ENCODE data around the gene SHB.

SHB gene

GRCh38 chr9:38068701-38069628, at the start of gene SHB:
Gene SHB, minus strand, starts transcription at chr9:38069227. Its CDS starts 582 bp downstream, at chr9:38068645.
- DNase-seq (ENCODE audit: low spot score): peak; percentile 79

- DNase-seq (ENCODE audit: low spot score): no peak
Observed at GRCh38 chr9:38117651-38118050, 48.6 kb upstream of the SHB start.

- DNase-seq (ENCODE audit: low spot score): no peak
Observed at GRCh38 chr9:38114905-38115304, 45.9 kb upstream of the SHB start.

- DNase-seq (ENCODE audit: low spot score): no peak
Observed at GRCh38 chr9:38112456-38112855, 43.4 kb upstream of the SHB start.

- DNase-seq (ENCODE audit: low spot score): no peak
Observed at GRCh38 chr9:38112049-38112448, 43.0 kb upstream of the SHB start.

- no peak for DNase-seq (ENCODE audit: low spot score)
Observed at GRCh38 chr9:38110476-38110875, 41.4 kb upstream of the SHB start.

- no peak for DNase-seq (ENCODE audit: low spot score)
Observed at GRCh38 chr9:38109601-38110000, 40.6 kb upstream of the SHB start.

- no peak for DNase-seq (ENCODE audit: low spot score)
Observed at GRCh38 chr9:38108326-38108725, 39.3 kb upstream of the SHB start.

- no peak for DNase-seq (ENCODE audit: low spot score)
Observed at GRCh38 chr9:38107811-38108304, 38.8 kb upstream of the SHB start.

- no peak for DNase-seq (ENCODE audit: low spot score)
Observed at GRCh38 chr9:38107405-38107804, 38.4 kb upstream of the SHB start.

GRCh38 chr9:38106488-38106887, 37.5 kb upstream of the SHB start:
- no peak for DNase-seq (ENCODE audit: low spot score)

GRCh38 chr9:38103340-38103739, 34.3 kb upstream of the SHB start:
- DNase-seq (ENCODE audit: low spot score): no peak

GRCh38 chr9:38101423-38101822, 32.4 kb upstream of the SHB start:
- no peak for DNase-seq (ENCODE audit: low spot score)

- DNase-seq (ENCODE audit: low spot score): no peak
Observed at GRCh38 chr9:38096238-38096805, 27.3 kb upstream of the SHB start.

GRCh38 chr9:38094165-38094564, 25.1 kb upstream of the SHB start:
- no peak for DNase-seq (ENCODE audit: low spot score)

GRCh38 chr9:38092656-38093055, 23.6 kb upstream of the SHB start:
- no peak for DNase-seq (ENCODE audit: low spot score)

GRCh38 chr9:38092200-38092524, 23.1 kb upstream of the SHB start:
- DNase-seq (ENCODE audit: low spot score): no peak

GRCh38 chr9:38091310-38092199, 22.5 kb upstream of the SHB start:
- DNase-seq (ENCODE audit: low spot score): no peak

- no peak for DNase-seq (ENCODE audit: low spot score)
Observed at GRCh38 chr9:38090170-38090569, 21.1 kb upstream of the SHB start.

GRCh38 chr9:38089387-38090165, 20.5 kb upstream of the SHB start:
- no peak for DNase-seq (ENCODE audit: low spot score)

GRCh38 chr9:38088006-38088925, 19.2 kb upstream of the SHB start:
- DNase-seq (ENCODE audit: low spot score): peak; percentile 66

Data from CD4-positive, alpha-beta T cell treated with Interleukin-15 for 4 hours (primary cell).